NCI-H82 treated with DMSO at 0.1 percent for 48 hours (cell line): ENCODE results near the gene SLC9B1.

Experiments
- DNase-seq: peaks from one replicate; lab custom pipeline; 2025; ENCODE audit not compliant: unreplicated experiment; lab: John Stamatoyannopoulos, UW

The SLC9B1 gene

GRCh38 chr4:103019308-103020124 lies at the start of gene SLC9B1:
Gene SLC9B1 (minus strand): TSS chr4:103019705. CDS start chr4:102991711, 27,994 bp downstream.
- no peak for DNase-seq

DNA sequence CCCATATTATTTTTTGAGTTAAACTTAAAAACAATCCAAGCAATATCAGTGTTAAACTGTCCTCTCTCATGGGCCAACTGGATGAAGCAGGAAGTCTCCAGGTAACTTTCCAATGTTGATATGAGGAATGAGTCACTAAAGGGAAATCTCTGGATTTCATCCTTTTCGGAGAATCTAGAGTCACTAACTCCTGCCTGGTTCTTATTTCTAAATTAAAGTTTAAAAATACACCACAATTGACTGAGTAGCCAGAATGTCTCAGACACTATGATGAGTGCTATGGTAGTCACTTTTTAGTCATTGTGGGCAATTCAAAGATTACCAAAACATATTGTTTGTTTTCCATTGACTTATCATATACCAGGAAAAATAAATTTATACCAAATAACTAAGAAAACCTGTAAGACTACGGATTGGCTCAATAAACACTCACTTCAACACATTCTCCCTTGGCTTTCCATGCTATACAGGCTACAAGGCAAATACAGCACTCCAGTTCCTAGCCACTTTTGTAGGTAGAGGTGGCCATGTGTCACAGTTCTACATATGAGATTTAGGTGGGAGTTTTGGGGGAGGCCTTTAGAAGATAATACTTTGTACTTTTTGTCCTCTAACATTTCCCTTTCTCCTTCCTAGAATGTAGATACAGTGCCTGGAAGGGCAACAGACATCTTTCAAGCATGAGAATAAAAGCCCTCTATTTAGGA lies 48.5 kb upstream of the SLC9B1 start:
- no peak for DNase-seq

DNA sequence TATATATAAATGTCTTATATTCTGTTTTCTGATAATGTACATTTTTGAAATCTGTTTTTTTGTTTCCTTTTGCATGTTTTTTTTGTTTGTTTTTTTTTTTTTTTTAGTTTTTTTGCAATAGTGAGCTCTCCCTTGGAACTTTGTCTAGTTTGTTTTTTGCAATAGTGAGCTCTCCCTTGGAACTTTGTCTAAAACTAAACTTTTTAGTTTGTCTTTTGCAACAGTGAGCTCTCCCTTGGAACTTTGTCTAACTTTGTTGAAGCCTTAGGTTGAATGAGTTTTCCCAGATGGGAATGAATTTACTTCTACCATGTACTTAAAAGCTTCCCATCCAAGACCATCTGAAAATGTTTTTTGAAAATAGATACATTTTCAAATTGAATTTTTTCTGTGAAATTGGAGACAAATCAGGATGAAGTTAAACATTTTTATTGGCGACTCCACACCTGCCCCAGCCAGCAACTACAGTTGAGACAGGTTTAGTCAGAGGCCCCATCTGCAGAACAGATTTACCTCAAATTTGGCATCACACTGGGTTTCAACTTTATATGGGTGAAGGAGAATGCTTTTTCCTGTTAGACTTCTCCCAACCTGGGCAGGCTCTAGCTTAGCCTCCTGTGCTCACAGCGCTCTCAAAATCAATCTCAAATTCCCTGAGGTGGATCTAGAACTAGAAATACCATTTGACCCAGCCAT lies 41.1 kb upstream of the SLC9B1 start:
- no peak for DNase-seq

DNA sequence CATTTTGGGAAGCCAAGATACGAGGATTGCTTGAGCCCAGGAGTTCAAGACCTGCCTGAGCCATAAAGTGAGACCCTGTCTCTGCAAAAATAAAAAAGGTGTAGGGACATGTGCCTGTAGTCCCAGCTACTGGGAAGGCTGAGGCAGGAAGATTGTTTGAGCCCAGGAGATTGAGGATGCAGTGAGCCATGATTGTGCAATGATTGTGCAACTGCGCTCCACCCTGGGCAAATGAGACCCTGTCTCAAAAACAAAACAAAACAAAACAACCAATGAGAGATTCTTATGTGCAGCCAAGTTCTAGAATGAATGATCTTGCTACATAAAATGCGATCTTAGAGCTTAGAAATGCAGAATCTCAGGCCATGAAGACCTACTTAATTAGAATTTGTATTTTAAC lies 34.5 kb upstream of the SLC9B1 start:
- DNase-seq = no peak

DNA sequence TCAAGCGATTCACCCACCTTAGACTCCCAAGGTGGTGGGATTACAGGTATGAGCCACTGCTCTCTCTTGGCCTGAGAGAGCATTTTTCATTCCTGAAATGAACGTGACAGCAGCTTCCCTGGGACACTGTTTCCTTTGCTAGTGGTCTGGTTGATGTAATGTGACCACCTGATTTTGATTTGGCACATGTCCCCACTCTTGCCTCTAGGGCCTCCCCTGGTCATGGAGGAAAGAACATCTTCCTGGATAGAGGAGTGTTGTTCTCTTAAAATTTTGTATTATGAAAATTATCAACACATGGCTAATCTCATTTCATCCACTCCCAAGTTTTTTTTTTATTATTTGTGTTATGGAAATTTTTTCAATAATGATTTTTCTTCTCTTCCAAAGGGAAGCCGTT lies 33.3 kb upstream of the SLC9B1 start:
- no peak for DNase-seq

DNA sequence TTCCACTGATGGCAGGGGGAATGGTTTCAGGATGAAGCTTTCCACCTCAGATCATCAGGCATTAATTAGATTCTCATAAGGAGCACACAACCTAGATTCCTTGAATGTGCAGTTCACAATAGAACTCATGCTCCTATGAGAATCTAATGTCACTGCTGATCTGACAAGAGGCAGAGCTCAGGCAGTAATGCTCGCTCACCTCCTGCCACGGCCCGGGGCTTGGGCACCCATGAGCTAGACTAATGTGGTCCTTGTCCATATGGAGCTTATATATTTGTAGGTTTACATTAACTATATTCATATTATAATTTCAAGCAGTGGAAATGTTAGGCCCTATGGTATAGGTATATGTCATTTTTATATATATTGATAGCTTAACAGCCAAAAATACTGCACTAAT lies 32.6 kb upstream of the SLC9B1 start:
- no peak for DNase-seq

- DNase-seq = no peak
These were observed 31.4 kb upstream of the SLC9B1 start for GRCh38 chr4:103050736-103051436.

DNA sequence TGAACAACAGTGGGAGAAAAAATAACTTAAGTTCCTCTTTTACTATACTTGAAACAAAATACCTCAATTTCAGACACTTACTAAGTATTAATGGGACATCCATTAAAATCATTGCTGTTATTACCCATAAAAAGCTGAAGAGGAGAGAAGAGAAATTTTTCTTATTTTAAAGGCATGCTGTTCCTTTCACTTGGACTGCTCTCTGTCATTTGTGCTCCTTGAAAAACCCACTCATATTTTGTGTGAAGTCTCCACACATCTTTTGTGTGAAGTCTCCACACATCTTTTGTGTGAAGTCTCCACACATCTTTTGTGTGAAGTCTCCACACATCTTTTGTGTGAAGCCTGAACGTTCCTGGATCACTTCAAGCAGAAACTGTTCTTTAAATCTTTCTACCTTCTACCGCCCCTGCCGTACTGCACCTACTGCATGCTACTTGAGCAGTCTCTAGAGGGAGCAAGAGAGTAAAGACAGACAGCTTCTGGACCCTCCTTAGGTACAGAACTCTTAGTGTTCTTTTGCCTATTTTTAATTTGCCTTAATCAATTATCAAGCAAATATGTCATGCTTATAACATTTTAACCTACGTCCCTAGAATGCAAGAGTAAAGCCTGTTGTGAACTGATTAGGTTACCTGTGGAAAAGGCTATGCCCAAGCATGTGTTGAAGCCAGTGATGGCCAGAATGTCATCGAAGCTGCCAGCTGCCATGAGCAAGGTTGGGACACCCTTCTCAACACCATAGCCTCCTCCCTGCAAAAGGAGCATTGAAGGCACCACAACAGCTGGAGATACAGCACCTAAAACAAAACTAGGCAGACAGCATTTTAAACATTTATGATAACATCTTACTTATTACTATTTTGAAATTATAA lies 27.1 kb upstream of the SLC9B1 start:
- no peak for DNase-seq

DNA sequence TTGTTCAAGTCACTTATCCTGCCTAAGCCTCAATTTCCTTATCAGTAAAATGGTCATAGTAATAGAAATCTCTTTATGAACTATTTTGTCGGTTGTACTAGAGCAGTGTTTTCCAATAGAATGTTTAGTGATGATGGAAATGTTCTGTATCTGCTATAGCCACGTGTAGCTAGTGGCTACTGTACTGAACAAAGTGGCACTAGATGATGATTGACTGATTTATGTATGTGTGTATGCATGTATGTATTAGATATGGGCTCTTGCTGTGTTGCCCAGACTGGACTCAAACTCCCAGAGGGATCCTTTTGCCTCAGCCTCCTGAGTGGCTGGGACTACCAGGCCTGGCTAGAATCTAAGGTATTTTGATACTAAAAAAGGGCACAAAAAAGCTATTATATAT lies 24.7 kb upstream of the SLC9B1 start:
- no peak for DNase-seq

DNA sequence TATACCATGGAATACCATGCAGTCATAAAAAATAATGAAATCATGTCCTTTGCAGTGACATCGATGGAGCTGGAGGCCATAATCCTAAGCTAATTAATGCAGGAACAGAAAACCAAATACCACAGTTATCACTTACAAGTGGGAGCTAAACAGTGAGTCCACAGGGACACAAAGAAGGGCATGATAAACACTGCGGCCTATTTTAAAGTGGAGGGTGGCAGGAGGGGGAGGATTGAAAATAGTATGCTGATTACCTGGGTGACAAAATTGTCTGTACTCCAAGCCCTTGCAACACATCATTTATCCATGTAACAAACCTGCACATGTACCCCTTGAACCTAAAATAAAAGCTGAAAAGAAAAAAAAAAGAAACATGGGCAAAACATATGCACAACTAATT lies 16.7 kb upstream of the SLC9B1 start:
- DNase-seq = no peak

DNA sequence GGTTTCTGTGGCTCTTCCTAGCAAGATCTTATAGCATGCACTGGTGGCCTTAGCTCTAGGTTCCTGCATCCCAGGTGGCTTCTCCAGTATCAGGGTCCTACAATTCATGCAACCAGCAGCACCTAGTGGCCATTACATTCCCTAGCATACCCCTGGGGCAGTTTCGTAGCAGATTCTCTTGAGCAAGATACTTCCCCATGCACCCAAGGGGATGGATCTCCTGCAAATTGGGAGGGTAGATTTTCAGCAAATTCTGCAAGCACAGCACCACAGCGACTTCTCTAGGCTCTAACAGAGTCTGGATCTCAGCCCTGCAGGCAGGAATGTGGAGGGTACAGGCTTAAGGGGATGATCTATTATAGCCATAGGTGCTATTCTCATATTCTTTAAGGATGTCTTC lies 13.1 kb upstream of the SLC9B1 start:
- no peak for DNase-seq

DNA sequence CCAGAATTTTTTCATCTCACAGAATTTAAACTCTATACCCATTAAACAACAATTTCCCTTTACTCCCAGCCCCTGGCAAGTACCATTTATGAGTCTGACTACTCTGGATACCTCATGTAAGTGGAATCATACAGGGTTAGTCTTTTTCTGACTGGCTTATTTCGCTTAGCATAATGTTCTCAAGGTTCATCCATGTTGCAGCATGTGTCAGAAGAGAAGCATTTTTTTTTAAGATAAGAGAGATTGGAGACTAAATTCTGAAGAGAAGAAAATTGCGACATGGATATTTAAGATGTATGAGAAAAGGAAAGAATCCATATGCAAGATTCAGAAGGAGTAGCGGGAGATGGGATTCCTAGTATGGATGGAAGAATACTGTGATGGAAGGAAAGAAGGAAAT lies 11.3 kb upstream of the SLC9B1 start:
- DNase-seq = no peak

GRCh38 chr4:103029300-103029699 lies 9.8 kb upstream of the SLC9B1 start:
- DNase-seq = no peak

DNA sequence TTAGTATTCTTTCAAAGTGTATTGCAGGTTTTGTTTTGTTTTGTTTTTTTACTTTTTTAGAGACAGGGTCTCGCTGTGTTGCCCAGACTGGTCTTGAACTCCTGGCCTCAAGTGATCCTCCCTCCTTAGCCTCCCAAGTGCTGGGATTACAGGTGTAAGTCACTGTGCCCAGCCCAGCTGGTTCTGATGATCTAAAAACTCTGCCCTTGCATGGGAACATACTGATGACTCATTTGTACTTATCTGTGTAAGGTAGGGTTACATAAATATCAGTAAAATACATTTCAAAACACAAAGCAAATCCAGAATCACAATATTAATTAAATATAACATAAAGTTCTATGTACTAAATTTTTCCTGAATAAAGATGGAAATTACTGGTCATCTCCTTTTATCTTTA lies 7.4 kb upstream of the SLC9B1 start:
- no peak for DNase-seq

DNA sequence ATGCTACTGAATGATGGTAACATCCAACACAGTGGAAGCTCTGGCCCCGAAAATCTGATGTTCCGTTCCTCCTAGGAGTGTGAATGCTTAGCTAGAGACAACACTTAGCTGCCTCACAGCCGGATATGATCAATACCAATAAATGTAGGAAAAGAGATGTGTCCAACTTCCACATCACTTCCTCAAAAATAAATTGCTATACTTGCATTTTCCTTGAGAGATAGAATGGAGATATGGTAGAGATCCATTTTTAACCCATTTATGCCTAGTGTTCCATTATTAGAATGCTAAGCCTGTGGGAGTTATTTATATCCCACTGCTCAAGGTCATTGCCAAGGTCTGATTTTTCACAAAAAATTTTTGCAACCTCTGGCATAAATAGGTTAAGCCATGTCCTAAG lies 5.5 kb upstream of the SLC9B1 start:
- DNase-seq = no peak

DNA sequence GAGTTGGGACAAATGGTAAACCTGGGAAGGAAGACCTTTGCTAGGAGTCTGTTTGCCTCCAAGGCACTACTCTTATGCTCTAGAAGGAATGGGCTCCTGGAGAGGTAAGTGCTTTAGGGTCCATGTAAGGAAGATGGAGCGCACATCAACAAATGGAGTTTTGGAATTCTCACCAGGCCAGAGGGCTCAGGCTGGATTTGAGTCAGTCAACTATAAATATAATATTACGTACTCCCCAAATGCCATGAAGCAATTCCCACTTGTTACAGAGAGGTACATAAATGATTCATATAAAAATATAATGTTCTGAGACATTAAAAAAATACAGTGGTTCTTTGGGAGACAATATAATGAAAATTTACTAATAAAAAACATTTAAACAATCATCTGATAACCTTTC lies 1.6 kb upstream of the SLC9B1 start:
- no peak for DNase-seq

- DNase-seq = peak; percentile 68
These were observed 856 bp downstream of the SLC9B1 start for GRCh38 chr4:103018391-103019307.

DNA sequence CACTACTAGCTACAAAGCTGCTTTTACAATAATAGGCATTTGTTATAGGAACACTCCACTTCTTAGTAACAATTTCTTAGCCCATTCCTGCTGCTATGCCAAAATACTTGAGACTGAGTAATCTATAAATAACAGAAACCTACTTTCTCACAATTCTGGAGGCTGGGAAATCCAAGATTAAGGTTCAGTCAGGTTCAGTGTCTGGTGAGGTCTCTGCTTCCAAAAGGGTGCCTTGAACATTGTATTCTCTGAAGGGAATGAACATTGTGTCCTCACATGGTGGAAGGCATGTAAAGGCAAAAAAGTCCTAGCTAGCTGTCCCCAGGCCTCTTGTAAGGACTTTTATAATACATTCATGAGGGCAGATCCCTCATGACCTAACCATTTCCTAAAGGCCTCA lies 7.0 kb downstream of the SLC9B1 start:
- DNase-seq = no peak

DNA sequence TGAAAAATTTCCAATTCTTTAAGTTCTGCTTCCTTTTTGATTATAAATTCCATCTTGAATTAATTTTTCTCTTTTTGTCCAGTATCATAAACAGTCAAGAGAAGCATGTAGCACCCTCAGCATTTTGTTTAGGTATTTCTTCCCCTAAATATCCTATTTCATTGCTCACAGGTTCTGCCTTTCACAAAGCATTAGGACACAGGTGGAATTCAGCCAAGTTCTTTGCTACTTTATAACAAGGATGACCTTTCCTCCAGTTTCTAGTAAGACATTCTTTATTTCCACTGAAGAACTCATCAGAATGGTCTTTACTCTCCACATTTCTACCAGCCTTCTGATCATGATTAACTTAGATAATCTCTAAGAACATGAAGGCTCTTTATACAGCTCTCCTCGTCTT lies 7.4 kb downstream of the SLC9B1 start:
- no peak for DNase-seq
